Measurements from ENCODE around the gene ARHGAP35.
"Not testable (repeated sequence)": the region's sequence is repeated elsewhere in the genome, so short reads cannot be mapped to it uniquely, and the experiment has no call there.

The ARHGAP35 gene

GRCh38 chr19:46868025-46868802 is 7.4 kb downstream of the ARHGAP35 start:
- no peak for TF ChIP-seq CTCF (IDR thresholded peaks at IDR 0.05; ENCODE audit: control insufficient read depth, extremely low read depth, insufficient read depth)
- H3K4me3 ChIP-seq (ENCODE audit: low read depth, low read length) = no peak overlapping the region
- no peak for DNase-seq (ENCODE audit: low read depth)

- not testable (repeated sequence) for H3K4me3 ChIP-seq (ENCODE audit: low read depth, low read length)
These were observed 10.4 kb downstream of the ARHGAP35 start for GRCh38 chr19:46871173-46871572.

GRCh38 chr19:46872967-46873366 is 12.2 kb downstream of the ARHGAP35 start:
- TF ChIP-seq CTCF (IDR thresholded peaks at IDR 0.05; ENCODE audit: control insufficient read depth, extremely low read depth, insufficient read depth) = no peak
- DNase-seq (ENCODE audit: low read depth) = no peak
- H3K4me3 ChIP-seq (ENCODE audit: low read depth, low read length) = no peak overlapping the region

More at GRCh38 chr19:46871173-46871572, 10.4 kb downstream of the ARHGAP35 start:
- not testable (repeated sequence) for DNase-seq (ENCODE audit: low read depth)

- TF ChIP-seq CTCF (IDR thresholded peaks at IDR 0.05; ENCODE audit: control insufficient read depth, extremely low read depth, insufficient read depth) = no peak
- no peak for DNase-seq (ENCODE audit: low read depth)
These were observed 14.4 kb downstream of the ARHGAP35 start for GRCh38 chr19:46875234-46875633.

GRCh38 chr19:46875657-46876056 is 14.9 kb downstream of the ARHGAP35 start:
- no peak for DNase-seq (ENCODE audit: low read depth)
- no peak for TF ChIP-seq CTCF (IDR thresholded peaks at IDR 0.05; ENCODE audit: control insufficient read depth, extremely low read depth, insufficient read depth)
- H3K4me3 ChIP-seq (ENCODE audit: low read depth, low read length) = no peak overlapping the region

More at GRCh38 chr19:46875234-46875633, 14.4 kb downstream of the ARHGAP35 start:
- no peak overlapping the region for H3K4me3 ChIP-seq (ENCODE audit: low read depth, low read length)

- H3K4me3 ChIP-seq (ENCODE audit: low read depth, low read length) = no peak overlapping the region
- TF ChIP-seq CTCF (IDR thresholded peaks at IDR 0.05; ENCODE audit: control insufficient read depth, extremely low read depth, insufficient read depth) = no peak
- no peak for DNase-seq (ENCODE audit: low read depth)
These were observed 18.0 kb downstream of the ARHGAP35 start for GRCh38 chr19:46878613-46879375.

GRCh38 chr19:46880431-46880830 is 19.6 kb downstream of the ARHGAP35 start:
- no peak for DNase-seq (ENCODE audit: low read depth)
- TF ChIP-seq CTCF (IDR thresholded peaks at IDR 0.05; ENCODE audit: control insufficient read depth, extremely low read depth, insufficient read depth) = no peak
- H3K4me3 ChIP-seq (ENCODE audit: low read depth, low read length) = no peak overlapping the region

Measured in LNCaP clone FGC (cell line).